Tibial nerve (tissue), 4 donors: ENCODE data around the gene FSTL4.

Source experiments
- EP300 ChIP-seq, 2 donors: sonication (generic); formaldehyde crosslinking; IDR thresholded peaks; one replicate each; pipeline ENCODE4 v1.6.1; 2017; ENCODE audit warnings: antibody characterized with exemption in 2 of 2, mild to moderate bottlenecking in 1 of 2
- TF ChIP-seq, protein P1 (sequence below), 5 experiments: fragments of 200-600 bp in 3 of 5; fragments of 450-650 bp in 2 of 5; sonication (generic) in 3 of 5; IDR thresholded peaks; one replicate each; pipeline ENCODE4 v1.5.1; 2016 to 2019; ENCODE audit warnings: antibody characterized with exemption in 5 of 5, mild to moderate bottlenecking in 3 of 5, moderate library complexity in 2 of 5

GRCh38 chr5:133455676-133456075, 156.7 kb downstream of the FSTL4 start:
- TF ChIP-seq, protein P1, sequence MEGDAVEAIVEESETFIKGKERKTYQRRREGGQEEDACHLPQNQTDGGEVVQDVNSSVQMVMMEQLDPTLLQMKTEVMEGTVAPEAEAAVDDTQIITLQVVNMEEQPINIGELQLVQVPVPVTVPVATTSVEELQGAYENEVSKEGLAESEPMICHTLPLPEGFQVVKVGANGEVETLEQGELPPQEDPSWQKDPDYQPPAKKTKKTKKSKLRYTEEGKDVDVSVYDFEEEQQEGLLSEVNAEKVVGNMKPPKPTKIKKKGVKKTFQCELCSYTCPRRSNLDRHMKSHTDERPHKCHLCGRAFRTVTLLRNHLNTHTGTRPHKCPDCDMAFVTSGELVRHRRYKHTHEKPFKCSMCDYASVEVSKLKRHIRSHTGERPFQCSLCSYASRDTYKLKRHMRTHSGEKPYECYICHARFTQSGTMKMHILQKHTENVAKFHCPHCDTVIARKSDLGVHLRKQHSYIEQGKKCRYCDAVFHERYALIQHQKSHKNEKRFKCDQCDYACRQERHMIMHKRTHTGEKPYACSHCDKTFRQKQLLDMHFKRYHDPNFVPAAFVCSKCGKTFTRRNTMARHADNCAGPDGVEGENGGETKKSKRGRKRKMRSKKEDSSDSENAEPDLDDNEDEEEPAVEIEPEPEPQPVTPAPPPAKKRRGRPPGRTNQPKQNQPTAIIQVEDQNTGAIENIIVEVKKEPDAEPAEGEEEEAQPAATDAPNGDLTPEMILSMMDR (IDR thresholded peaks at IDR 0.05), result no peak
- no peak for TF ChIP-seq EP300 (IDR thresholded peaks at IDR 0.05)
